Glutamatergic neuron (in vitro differentiated cells): ENCODE measurements around the gene CAMKV. TPM values are rescaled to one million over a fixed set of nuclear protein-coding genes. Genes with fewer than 3 reads are reported as not detected.

ENCODE experiments used
- DNase-seq: peaks from one replicate; pipeline ENCODE4 v3.0.0; 2022
- H3K27ac Mint-ChIP-seq: one replicate; pipeline ENCODE4 v1.8.0; 2020; ENCODE audit warnings: mild to moderate bottlenecking, mixed read lengths, inconsistent platforms; ENCODE audit not compliant: unreplicated experiment
- H3K27me3 Mint-ChIP-seq: one replicate; pipeline ENCODE4 v1.8.0; 2020; ENCODE audit warnings: mild to moderate bottlenecking, moderate library complexity, mixed read lengths, inconsistent platforms; ENCODE audit not compliant: unreplicated experiment
- H3K36me3 Mint-ChIP-seq: one replicate; pipeline ENCODE4 v1.8.0; 2020; ENCODE audit warnings: mild to moderate bottlenecking, mixed read lengths, inconsistent platforms; ENCODE audit not compliant: unreplicated experiment
- H3K4me1 Mint-ChIP-seq: one replicate; pipeline ENCODE4 v1.8.0; 2020; ENCODE audit warnings: mild to moderate bottlenecking, low read depth, mixed read lengths, inconsistent platforms; ENCODE audit not compliant: unreplicated experiment
- H3K4me3 Mint-ChIP-seq: one replicate; pipeline ENCODE4 v1.8.0; 2020; ENCODE audit warnings: mild to moderate bottlenecking, mixed read lengths, inconsistent platforms; ENCODE audit not compliant: unreplicated experiment
- H3K9me3 Mint-ChIP-seq: one replicate; pipeline ENCODE4 v1.8.0; 2020; ENCODE audit warnings: mild to moderate bottlenecking, moderate library complexity, mixed read lengths, inconsistent platforms; ENCODE audit not compliant: unreplicated experiment
- CTCF ChIP-seq: fragments of 200-600 bp; sonication (generic); IDR thresholded peaks from one replicate; pipeline ENCODE4 v1.5.0; 2021; ENCODE audit not compliant: partially characterized antibody, unreplicated experiment
- total RNA-seq: library from RNA; stranded (reverse); fragmentation: NEBNext Ultra II Directional; extraction: Animal tissue kit (Norgen Biotek cat#: 25700); gene quantifications from one replicate; pipeline ENCODE4 v1.2.1, GENCODE V29; 2021; ENCODE audit not compliant: unreplicated experiment

Gene CAMKV
- total RNA-seq, 1 donor from 2014 or later = 518 TPM

- H3K36me3 Mint-ChIP-seq = no peaks in the 10 kb centered on the region
- H3K4me1 Mint-ChIP-seq = peaks cover 18% of the 10 kb centered on the region
- no peak overlapping the region for H3K27ac Mint-ChIP-seq
- TF ChIP-seq CTCF = no peak
- H3K27me3 Mint-ChIP-seq = peaks cover 16% of the 10 kb centered on the region
- peaks cover 10% of the 10 kb centered on the region for H3K9me3 Mint-ChIP-seq
- DNase-seq = no peak
- H3K4me3 Mint-ChIP-seq = no peak overlapping the region
These were observed 3.9 kb upstream of the CAMKV start for GRCh38 chr3:49873623-49874022.

GRCh38 chr3:49872801-49873281 lies 3.1 kb upstream of the CAMKV start:
- no peak overlapping the region for H3K27ac Mint-ChIP-seq
- DNase-seq = no peak
- TF ChIP-seq CTCF = no peak
- peaks cover 16% of the 10 kb centered on the region for H3K27me3 Mint-ChIP-seq
- H3K4me1 Mint-ChIP-seq = peaks cover 16% of the 10 kb centered on the region
- peaks cover 11% of the 10 kb centered on the region for H3K9me3 Mint-ChIP-seq
- H3K4me3 Mint-ChIP-seq = no peak overlapping the region
- H3K36me3 Mint-ChIP-seq = no peaks in the 10 kb centered on the region

GRCh38 chr3:49871531-49872153 lies 1.9 kb upstream of the CAMKV start:
- Mint-ChIP-seq H3K9me3 (peaks cover 17% of the 10 kb centered on the region), H3K4me1 (peaks cover 23% of the 10 kb centered on the region), H3K27me3 (peaks cover 20% of the 10 kb centered on the region), H3K4me3 (no peak overlapping the region), H3K27ac (peak overlapping the region; percentile 55), H3K36me3 (no peaks in the 10 kb centered on the region)
- no peak for TF ChIP-seq CTCF
- no peak for DNase-seq

GRCh38 chr3:49868862-49869466 lies 742 bp downstream of the CAMKV start:
- no peak for TF ChIP-seq CTCF
- DNase-seq = peak; percentile 77
- H3K36me3 Mint-ChIP-seq = no peaks in the 10 kb centered on the region
- H3K9me3 Mint-ChIP-seq = peaks cover 14% of the 10 kb centered on the region
- H3K27me3 Mint-ChIP-seq = peaks cover 15% of the 10 kb centered on the region
- H3K4me3 Mint-ChIP-seq = peak overlapping the region; percentile 99
- peak overlapping the region; percentile 100 for H3K27ac Mint-ChIP-seq
- H3K4me1 Mint-ChIP-seq = peaks cover 35% of the 10 kb centered on the region

- no peak for TF ChIP-seq CTCF
- peaks cover 42% of the 10 kb centered on the region for H3K4me1 Mint-ChIP-seq
- peaks cover 15% of the 10 kb centered on the region for H3K27me3 Mint-ChIP-seq
- peak overlapping the region; percentile 99 for H3K4me3 Mint-ChIP-seq
- peak; percentile 83 for DNase-seq
- no peaks in the 10 kb centered on the region for H3K36me3 Mint-ChIP-seq
- H3K9me3 Mint-ChIP-seq = peaks cover 14% of the 10 kb centered on the region
- H3K27ac Mint-ChIP-seq = peak overlapping the region; percentile 100
These were observed 1.8 kb downstream of the CAMKV start for GRCh38 chr3:49867871-49868321.
